Measurements from ENCODE around the gene VGLL3.
"Not testable (repeated sequence)": the region's sequence is repeated elsewhere in the genome, so short reads cannot be mapped to it uniquely, and the experiment has no call there.

The VGLL3 gene

GRCh38 chr3:86989611-86990010 lies 1.3 kb downstream of the VGLL3 start:
- DNase-seq (ENCODE audit: low read depth in 2 of 2), result no peak

GRCh38 chr3:86989006-86989405 lies 1.9 kb downstream of the VGLL3 start:
- no peak for DNase-seq (ENCODE audit: low read depth in 2 of 2)

- DNase-seq (ENCODE audit: low read depth in 2 of 2), result no peak
These were observed 2.7 kb downstream of the VGLL3 start for GRCh38 chr3:86988235-86988634.

GRCh38 chr3:86987421-86987715 lies 3.6 kb downstream of the VGLL3 start:
- DNase-seq (ENCODE audit: low read depth in 2 of 2), result no peak

GRCh38 chr3:86986671-86987420 lies 4.1 kb downstream of the VGLL3 start:
- no peak for DNase-seq (ENCODE audit: low read depth in 2 of 2)

- no peak for DNase-seq (ENCODE audit: low read depth in 2 of 2)
These were observed 5.6 kb downstream of the VGLL3 start for GRCh38 chr3:86985181-86985826.

- DNase-seq (ENCODE audit: low read depth in 2 of 2), result no peak
These were observed 6.7 kb downstream of the VGLL3 start for GRCh38 chr3:86984271-86984670.

GRCh38 chr3:86982883-86983282 lies 8.1 kb downstream of the VGLL3 start:
- DNase-seq (ENCODE audit: low read depth in 2 of 2), result no peak

- DNase-seq (ENCODE audit: low read depth in 2 of 2), result no peak
These were observed 12.8 kb downstream of the VGLL3 start for GRCh38 chr3:86978111-86978551.

- no peak for DNase-seq (ENCODE audit: low read depth in 2 of 2)
These were observed 14.7 kb downstream of the VGLL3 start for GRCh38 chr3:86976219-86976618.

GRCh38 chr3:86974177-86974576 lies 16.8 kb downstream of the VGLL3 start:
- not testable (repeated sequence) for DNase-seq (ENCODE audit: low read depth in 2 of 2)

- DNase-seq (ENCODE audit: low read depth in 2 of 2), result no peak
These were observed 17.5 kb downstream of the VGLL3 start for GRCh38 chr3:86973440-86973839.

- no peak for DNase-seq (ENCODE audit: low read depth in 2 of 2)
These were observed 21.3 kb downstream of the VGLL3 start for GRCh38 chr3:86969500-86970189.

- no peak for DNase-seq (ENCODE audit: low read depth in 2 of 2)
These were observed 22.6 kb downstream of the VGLL3 start for GRCh38 chr3:86968244-86968932.

- no peak for DNase-seq (ENCODE audit: low read depth in 2 of 2)
These were observed 23.9 kb downstream of the VGLL3 start for GRCh38 chr3:86967062-86967461.

GRCh38 chr3:86965166-86965565 lies 25.8 kb downstream of the VGLL3 start:
- DNase-seq (ENCODE audit: low read depth in 2 of 2), result no peak

GRCh38 chr3:86963611-86964010 lies 27.3 kb downstream of the VGLL3 start:
- DNase-seq (ENCODE audit: low read depth in 2 of 2), result no peak

- DNase-seq (ENCODE audit: low read depth in 2 of 2), result no peak
These were observed 29.7 kb downstream of the VGLL3 start for GRCh38 chr3:86961297-86961696.

GRCh38 chr3:86960550-86960949 lies 30.4 kb downstream of the VGLL3 start:
- DNase-seq (ENCODE audit: low read depth in 2 of 2), result no peak

- DNase-seq (ENCODE audit: low read depth in 2 of 2), result no peak
These were observed 32.4 kb downstream of the VGLL3 start for GRCh38 chr3:86958534-86958933.

GRCh38 chr3:86954747-86955146 lies 36.2 kb downstream of the VGLL3 start:
- DNase-seq (ENCODE audit: low read depth in 2 of 2), result no peak

GRCh38 chr3:86954226-86954625 lies 36.7 kb downstream of the VGLL3 start:
- DNase-seq (ENCODE audit: low read depth in 2 of 2), result no peak

Measured in stimulated activated CD4-positive, alpha-beta T cell treated with anti-CD3 and anti-CD28 coated beads, Interleukin-15, amount 100 ng/mL, for 48 hours (primary cell).